OCI-LY1 (cell line): Measurements from ENCODE around the gene CC2D1B.

Source experiments
- EZH2 ChIP-seq: fragments of 200-600 bp; sonication (generic), shearing (Covaris generic); IDR thresholded peaks from 2 replicates; pipeline ENCODE4 v1.8.0; 2017; ENCODE audit warnings: borderline replicate concordance, mixed run types, mild to moderate bottlenecking, antibody characterized with exemption, low read length, moderate library complexity, mixed read lengths
- TF ChIP-seq, protein P1 (sequence below): fragments of 200-600 bp; sonication (generic), shearing (Covaris generic); IDR thresholded peaks from 2 replicates; pipeline ENCODE4 v1.5.1; 2017; ENCODE audit warnings: mild to moderate bottlenecking, antibody characterized with exemption, low read length, moderate library complexity, mixed read lengths

GRCh38 chr1:52400131-52400530 lies 34.1 kb upstream of the CC2D1B start:
- TF ChIP-seq, protein P1, sequence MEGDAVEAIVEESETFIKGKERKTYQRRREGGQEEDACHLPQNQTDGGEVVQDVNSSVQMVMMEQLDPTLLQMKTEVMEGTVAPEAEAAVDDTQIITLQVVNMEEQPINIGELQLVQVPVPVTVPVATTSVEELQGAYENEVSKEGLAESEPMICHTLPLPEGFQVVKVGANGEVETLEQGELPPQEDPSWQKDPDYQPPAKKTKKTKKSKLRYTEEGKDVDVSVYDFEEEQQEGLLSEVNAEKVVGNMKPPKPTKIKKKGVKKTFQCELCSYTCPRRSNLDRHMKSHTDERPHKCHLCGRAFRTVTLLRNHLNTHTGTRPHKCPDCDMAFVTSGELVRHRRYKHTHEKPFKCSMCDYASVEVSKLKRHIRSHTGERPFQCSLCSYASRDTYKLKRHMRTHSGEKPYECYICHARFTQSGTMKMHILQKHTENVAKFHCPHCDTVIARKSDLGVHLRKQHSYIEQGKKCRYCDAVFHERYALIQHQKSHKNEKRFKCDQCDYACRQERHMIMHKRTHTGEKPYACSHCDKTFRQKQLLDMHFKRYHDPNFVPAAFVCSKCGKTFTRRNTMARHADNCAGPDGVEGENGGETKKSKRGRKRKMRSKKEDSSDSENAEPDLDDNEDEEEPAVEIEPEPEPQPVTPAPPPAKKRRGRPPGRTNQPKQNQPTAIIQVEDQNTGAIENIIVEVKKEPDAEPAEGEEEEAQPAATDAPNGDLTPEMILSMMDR: no peak
- TF ChIP-seq EZH2: no peak
